ENCODE data around the gene SLC25A51.

The SLC25A51 gene, protein sequence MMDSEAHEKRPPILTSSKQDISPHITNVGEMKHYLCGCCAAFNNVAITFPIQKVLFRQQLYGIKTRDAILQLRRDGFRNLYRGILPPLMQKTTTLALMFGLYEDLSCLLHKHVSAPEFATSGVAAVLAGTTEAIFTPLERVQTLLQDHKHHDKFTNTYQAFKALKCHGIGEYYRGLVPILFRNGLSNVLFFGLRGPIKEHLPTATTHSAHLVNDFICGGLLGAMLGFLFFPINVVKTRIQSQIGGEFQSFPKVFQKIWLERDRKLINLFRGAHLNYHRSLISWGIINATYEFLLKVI

DNA sequence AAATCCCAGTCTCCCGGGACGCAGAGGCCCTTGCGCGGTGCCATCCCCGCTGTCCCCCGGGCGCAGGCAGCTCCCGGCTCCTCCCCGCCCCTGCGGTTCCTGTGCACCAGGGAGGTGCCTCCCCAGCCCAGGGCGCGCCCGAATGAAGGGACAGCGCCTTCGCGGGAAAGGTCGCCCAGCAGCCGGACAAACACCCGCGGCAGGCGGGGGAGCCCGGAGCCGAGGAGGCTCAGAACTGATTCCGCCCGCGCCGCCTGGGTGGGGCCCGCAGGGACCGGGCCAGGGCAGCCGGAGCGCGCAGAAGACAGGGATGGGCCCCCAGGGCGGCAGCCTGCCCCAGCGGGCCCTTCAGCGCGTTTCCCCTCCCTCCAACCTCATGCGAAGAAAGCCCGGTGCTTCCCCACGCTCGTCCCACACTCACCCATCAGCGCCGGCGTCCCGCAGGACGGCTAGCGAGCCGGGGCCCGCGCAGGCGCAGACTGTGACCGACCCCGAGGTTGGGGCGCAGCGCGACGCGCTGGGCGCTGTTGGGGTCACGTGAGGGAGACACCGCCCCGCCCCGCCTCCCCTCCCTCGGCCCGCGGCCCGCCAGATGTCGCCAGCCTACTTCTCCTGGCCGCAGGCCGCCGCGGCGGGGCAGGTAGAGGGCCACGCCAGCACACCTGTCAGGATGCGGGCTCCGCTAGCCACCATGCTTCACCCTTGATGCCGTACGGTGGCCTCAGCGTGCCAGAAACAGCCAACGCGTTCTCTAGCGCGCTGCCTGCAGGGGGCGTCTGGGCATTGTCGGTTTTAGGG lies at the start of gene SLC25A51:
Gene SLC25A51 (minus strand): TSS at position 481 of the 798 bp plus-strand sequence. CDS start 15,577 bp downstream, outside the sequence.
- DNase-seq (ENCODE audit: low spot score): peak; percentile 93

DNA sequence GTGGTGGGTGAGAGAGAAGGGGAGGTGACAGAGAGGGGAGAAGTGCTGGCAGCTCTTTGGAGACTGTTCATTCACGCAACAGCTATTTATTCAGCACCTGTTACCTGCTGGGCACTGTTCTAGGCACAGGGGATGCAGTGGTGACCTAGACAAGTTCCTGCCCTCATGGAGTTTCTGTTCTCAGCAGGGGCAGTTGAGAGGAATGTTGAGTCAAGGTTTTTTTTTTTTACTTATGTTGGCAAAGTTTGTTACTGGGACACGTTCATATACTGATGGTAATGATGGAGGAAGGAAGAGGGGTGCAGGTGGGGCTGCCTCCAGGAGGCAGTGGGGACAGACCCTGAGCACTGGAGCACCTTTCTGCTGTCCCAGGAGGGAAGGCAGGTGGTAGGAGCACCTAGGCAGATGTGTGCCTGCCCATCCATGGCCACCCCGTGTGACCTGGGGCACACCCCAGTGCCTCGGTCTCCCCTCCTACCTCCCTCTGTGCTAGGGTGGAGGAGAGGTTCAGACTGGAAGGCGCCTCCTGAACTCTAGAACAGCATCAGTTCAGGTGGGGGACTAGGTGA lies 49.4 kb upstream of the SLC25A51 start:
- DNase-seq (ENCODE audit: low spot score): no peak

DNA sequence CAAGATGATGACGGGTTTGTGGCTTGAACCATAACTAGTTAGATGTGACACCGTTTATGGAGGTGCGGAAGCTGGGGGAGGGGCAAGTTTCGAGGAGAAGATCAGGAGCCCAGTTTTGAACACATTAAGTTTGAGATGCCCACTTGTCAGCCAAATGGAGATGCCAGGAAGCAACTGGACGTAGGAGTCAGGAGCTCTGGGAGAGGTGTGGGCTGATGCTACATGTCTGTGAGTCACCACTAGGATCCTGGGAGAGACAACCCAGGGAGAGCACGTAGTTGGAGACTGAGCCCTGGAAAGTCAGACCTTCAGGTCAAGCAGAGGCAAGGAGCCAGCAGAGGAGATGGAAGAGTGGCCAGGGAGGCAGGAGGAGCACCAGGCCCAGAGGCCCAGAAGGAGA lies 48.8 kb upstream of the SLC25A51 start:
- no peak for DNase-seq (ENCODE audit: low spot score)

DNA sequence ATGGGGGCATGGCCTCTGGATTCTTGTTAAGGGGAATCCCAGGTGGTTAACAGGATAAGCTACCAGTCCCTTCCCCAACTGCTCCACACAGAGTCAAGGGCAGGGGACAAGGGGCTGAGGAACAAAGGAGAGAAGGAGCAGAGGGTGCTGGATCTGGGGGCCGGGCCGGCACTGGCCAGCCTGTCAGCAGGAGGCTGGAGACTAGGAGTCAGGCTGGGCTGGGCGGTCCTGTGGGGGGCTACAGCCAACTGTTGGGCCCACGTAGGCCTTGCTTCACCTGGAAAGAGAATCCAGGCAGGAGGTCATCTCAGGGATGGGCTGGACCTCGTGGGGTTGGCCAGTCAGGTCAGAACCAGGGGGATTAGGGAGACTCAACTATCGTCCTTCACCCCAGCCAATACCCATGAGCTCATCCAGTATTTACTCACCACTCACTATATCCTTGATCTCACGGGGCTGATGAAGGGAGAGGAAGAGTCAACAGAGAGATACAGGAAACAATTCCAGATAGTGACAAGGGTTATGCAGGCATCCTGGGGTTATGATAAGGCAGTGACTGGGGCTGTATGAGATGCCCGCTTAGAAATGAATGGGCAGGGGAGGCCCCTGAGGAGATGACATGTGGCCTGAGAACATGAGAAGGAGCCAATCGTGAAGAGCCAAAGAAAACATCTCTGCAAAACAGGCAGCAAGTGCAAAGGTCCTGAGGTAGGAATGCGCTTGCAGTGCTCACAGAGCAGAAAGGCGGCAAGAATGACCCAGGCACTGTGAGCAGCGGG lies 47.9 kb upstream of the SLC25A51 start:
- DNase-seq (ENCODE audit: low spot score): no peak

DNA sequence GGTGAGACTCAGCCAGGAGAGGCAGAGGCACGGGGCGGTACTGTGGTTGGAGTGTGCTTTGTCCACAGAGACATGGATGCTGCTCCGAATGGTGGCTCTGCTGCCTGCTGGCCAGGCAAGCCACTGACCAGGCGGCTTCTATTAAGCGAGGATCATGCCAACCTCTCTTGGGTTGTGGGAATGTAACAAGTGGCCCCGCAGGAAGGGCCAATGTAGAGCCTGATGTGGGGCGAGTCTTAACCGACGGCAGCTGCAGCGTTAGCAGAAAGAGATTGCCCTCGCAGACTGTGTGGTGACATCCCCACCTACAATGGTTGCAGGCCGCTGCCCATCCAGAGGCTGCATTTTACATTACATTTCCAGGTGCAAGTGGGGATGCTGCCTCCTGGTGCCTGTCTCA lies 46.6 kb upstream of the SLC25A51 start:
- DNase-seq (ENCODE audit: low spot score): no peak

DNA sequence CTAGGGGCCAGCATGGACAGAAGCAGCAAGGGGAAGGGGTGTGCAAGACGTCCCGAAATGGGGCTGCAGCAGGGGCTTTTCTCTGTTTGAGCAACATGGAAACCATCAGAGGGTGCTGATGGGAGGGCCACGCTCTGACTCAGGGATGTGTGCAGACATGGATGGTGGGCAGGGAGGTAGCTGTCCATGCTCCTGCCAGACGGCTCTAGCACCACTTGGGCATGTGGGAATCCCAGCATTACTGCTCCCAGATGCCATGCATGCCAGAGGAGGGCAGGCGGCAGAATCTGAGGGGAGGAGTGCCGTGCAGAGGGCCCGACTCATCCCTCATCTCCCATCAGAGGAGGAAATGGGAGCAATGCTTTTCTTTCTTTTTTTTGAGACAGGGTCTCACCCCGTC lies 45.6 kb upstream of the SLC25A51 start:
- no peak for DNase-seq (ENCODE audit: low spot score)

DNA sequence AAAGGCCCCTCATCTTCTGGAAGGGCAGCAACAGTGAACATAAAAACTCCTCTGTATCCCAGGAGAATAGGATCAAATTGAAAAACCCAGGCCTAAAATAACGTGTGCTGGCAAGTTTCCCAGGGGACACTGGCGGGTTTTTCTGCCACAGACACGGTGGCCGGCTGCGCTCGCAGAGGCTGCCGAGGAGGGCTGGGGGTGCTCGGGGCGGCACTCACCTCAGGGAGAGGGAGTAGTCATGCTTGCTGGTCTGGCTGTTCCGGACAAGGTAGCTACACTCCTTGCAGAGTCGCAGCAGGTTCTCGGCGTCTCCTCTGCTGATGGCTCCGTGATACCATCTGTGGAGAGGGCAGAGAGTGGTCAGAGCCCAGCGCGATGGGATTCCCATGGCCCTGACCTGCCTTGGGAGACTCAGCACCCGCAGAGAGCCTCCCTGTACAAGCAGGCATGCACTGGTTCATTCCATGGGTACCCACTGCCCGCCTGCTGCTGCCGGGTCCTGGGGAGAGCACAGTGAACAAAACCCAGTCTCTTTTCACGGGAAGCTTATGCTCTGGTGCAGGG lies 44.6 kb upstream of the SLC25A51 start:
- no peak for DNase-seq (ENCODE audit: low spot score)

DNA sequence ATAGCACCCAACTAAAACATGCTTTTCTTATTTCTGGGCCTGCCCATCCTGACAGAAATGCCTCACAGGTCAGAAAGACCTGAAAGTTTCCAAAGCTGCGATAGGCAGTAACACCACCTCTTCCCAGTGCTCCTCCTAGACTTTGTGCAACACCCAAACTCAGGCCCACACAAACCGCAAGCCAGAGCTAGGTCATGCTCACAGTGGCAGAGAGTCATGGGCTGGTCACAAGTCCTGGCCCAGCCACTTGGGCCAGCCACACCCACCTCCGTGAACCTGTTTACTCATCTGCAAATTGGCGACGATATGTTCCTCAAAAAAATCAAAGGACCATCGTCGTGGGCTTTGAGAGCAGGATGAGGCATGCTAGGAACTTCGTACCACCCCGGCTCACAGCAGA lies 44.0 kb upstream of the SLC25A51 start:
- no peak for DNase-seq (ENCODE audit: low spot score)

DNA sequence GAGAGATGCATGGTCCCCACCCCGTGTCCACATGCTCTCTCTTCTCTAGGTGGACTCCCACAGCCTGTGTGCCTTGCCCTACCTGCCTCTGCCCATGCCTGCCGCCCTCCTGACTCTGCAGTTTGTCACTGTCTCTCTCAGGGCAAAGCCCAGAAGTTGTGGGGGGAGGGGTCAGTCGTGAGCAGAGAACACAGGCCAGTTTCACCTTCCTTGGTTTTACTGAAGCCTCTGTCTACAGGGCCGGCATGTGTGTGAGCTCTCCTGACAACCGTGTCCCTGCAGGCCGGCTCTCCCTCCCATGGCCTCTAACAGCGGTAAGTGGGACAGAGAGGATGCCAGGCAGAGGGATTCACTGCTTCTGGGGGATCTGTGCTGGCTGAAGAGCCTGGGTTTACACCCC lies 43.5 kb upstream of the SLC25A51 start:
- DNase-seq (ENCODE audit: low spot score): no peak

DNA sequence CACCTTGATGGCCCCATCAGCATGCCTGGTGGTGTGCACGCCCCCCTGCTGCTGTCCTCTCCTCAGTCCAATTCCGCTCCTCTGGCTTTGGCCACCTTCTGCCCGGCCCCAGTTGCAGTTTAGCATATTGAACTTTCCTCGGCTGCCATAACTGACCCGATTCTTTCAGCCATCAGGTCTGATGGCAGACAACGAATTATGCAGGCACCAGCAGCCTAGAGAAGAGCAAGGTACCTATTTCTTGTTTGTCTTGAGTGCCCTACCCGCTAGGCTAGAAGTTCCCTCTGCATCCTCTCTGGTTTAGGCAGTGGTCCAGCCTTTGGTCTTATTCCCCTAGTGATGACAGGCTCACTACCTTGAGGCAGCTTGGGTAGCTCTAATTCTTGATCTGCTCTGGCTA lies 43.0 kb upstream of the SLC25A51 start:
- DNase-seq (ENCODE audit: low spot score): no peak

DNA sequence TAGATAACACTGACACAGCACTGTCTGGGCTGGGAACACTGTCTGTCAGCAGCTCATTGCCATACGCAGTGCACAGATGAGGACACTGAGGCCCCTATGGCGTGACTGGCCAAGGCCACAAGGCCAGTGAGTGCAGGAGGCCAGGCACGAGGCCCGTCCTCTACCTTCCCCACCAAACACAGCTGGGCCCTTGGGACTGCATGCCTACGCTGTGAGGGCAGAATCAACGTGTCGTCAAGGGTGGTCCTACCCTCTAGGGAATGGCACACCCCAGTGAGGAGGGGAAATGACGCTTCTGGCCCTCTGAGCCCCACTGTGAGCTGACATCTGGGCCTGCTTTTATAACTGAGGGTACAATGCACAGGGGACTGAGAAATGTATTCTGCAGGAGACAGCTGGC lies 42.1 kb upstream of the SLC25A51 start:
- DNase-seq (ENCODE audit: low spot score): no peak

DNA sequence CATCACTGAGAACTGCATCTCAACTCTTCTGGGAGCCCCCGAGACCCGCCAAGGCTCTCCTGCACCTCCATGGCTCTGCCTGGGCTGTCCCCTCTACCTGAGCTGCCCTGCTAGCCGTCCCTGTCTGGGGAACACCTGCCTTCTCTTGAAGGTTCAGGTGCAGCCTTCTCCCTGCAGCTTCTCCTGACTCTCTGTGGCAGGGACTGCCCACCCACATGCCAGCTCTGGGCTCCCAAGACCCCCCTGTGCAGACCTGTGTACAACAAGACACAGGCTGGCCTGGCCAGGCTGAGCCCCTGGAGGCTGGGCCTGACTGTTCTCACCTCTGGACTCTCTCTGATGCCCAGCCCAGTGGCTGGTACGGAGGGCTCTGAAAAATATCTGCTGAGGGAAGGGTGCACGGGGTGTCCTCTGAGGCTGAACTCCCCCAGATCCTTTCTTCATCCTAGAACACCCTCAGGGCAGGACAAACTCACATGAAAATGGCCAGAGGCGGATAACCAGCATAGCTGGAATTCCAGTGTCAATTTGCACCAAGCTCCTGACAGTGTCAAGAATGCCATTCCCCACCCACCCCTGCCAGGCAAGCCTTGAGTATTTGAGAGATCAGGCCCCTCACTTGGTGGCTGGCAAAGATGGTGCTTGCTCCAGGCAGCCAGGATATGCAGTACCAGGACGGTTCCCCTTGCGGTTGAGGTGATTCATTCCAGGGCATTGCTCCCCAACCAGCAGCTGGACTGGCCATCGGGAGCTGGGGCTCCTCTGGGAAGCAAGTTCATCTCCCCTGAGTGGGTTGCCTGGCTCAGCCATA lies 40.9 kb upstream of the SLC25A51 start:
- DNase-seq (ENCODE audit: low spot score): no peak

DNA sequence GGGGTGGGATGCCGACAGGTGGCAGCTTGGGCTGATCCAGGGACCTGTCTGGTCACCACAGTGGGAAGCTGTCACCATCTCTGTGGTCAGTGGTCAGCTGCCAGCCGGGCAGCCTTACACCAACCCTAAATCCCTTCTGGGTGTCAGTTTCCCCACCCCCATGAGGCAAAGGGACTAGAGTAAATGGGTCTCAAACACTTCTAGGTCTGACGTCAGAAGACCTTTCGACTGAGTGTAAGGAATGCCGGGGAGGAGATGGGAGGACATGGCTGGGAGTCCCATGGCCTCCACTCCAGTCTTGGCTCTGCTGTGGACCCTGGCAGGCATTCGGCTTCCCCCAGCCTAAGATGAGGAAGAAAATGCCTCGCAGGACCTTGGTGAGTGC lies 40.3 kb upstream of the SLC25A51 start:
- DNase-seq (ENCODE audit: low spot score): no peak

DNA sequence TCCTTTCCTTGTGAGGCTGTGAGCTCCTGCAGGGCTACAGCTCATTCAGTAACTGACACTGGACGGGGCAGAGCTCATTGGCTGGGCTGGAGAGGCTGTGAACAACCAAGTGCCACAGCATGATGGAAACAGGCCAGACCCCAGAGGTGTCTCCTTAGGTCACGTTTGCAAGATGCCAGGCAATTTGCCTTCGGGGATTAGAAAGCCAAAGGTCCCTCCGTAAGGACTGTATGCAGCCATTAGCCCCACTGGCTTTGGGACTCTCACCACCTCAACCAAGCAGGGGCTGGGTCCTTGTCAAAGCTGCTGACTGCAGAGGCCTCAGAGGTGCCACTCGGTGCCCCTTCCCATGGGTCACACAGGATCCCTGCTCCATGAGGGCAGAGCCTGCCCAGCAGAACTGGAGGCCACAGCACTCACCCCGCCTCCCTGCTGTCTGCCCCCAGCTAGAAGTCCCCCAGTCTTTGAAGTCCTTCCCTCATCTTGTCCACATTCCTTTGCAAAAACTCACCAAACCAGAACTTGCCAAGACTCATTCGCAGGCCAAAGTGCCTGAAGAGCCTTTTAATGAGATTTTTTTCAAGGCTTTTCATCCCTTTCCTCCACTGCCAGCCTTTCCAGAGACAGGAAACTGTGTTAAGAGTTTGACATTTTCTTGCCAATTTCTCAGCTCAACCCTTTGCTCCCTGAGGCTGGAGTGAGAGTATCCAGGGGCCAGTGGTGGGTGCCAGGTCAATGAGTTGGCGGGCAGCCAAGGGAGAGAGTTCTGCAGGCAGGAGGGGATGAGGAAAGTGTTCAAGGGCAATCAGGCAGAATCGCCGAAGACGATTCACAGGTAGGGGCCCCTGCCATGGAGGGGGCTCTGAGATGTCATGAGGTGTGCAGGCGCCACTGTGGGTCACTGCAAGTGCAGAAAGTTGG lies 39.7 kb upstream of the SLC25A51 start:
- peak; percentile 58 for DNase-seq (ENCODE audit: low spot score)

DNA sequence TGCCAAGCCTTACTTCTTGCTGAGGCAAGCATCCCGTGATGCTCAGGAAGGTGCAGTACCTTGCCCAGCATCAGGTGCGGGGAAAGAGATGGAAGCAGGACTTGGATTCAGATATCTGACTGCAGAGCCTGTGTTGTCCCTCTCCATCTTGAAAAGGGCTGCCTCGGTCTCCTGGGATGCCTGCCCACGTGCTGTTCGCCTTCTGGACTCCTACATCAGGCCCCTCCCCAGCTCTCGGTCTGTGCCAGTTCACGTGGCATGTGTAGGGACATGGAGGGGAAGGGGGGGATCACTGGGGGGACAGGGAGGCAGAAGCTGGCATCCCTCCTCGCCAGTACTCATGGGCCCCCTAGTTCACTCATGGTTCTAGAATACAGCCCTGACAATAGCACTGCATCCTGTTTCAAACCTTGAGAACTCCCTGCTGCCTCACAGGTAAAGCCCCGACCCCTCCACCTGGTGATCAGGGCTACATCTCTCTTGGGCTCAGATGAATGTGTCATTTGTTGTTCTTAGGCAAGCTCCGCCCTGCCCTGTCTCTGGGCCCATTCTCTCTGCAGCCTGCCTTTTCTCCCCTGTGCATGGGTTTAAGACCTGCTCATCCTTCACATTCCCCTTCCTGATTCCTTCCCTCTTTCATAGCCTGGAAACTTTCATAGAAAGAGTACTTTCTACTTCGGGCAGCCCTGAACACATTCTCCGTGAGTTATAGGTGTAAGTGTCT lies 38.9 kb upstream of the SLC25A51 start:
- no peak for DNase-seq (ENCODE audit: low spot score)

DNA sequence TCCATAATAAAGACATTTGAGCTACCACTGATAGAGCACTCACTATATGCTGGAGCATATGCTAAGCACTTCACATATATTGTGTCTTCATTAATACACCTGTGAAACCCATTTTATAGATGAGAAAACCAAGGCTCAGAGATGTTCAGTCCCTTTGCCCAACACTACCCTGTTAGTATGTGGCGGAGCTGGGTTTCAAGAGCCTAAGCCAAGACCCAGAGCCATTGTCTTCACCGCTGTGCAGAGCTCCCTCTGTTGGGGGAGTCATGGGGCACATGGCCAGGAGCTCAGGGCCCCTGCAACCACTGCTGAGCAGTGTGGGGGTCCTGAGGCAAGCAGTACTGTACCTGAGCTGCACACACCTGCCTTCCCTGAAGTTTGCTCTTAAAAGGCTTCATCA lies 37.3 kb upstream of the SLC25A51 start:
- DNase-seq (ENCODE audit: low spot score): no peak

DNA sequence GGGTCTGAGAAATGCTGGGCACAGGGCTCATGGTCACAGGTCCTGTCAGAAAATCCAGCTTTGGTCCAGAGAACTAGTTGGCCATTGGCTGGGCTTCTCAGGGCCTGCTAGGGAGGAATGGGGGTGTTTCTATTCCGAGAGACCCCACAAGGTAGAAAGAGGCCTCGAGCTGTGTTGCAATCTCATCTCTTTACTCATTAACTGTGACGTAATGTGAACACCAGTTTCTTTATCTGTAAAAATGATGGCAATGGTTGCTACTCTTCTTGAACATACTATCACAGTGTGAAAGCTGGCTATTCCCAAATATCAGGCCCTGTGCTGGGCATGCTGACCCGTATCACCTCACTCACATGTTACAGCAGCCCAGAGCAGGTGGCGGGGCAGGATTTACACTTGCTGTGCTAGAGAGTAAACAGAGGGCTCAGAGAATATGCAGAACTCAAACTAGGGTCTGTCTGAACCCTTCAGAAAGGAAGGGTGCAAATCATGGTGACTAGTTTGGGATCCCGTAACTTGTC lies 35.7 kb upstream of the SLC25A51 start:
- no peak for DNase-seq (ENCODE audit: low spot score)

DNA sequence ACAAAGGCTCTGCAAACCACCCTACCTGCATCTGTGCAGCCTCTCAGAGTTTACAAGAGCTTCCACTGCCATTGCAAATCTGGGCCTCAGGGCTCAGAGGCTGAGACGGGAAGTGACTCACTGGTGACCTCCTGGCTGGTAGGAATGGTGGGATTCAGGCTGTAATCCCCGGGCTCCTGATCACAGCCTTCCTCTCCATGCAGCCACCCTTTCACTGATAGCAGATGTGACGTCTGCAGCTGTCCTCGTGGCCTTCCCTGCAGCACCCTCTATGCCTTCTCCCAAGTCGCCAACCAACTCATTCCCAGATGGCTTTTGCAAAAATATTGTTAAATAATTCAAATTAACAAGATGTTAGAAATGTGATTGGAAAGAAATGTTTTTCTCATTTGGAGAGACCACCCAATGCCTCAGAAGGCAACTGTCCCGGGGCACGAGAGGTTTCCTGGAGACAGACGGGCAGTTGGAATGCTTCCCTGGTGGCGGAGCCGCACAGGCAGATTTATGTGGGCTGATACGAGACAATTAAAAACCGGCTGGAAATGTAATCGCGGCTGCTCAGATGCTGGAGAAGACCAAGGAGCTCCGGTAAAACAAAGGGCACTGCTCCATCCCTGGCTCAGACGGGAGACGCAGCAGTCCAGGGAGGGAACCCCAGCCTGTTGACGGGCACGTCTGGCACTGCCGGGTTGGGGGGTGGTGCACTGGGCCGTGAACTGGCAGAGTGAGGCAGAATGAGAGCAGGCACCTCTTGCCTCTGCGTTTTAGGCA lies 34.4 kb upstream of the SLC25A51 start:
- DNase-seq (ENCODE audit: low spot score): peak; percentile 55

Data from Ammon's horn (tissue), 1 donor.